IPS DF 6.9 (cell line): Measurements from ENCODE around the gene SCGB2B2.
A peak's percentile ranks its signal among the peaks of the same experiment; 100 is the strongest.
"Not testable (repeated sequence)": the region's sequence is repeated elsewhere in the genome, so short reads cannot be mapped to it uniquely, and the experiment has no call there.

ENCODE experiments used
- DNase-seq: peaks from one replicate; pipeline ENCODE4 v3.0.0-alpha.2; 2013; ENCODE audit warnings: low read depth, low spot score
- H3K27ac ChIP-seq: one replicate; pipeline ENCODE4 v1.5.1; 2013; ENCODE audit warnings: low read length, control low read depth
- H3K27me3 ChIP-seq: 2 replicates; pipeline ENCODE4 v1.6.1; 2013; ENCODE audit warnings: mild to moderate bottlenecking, low read length; ENCODE audit not compliant: control insufficient read depth, insufficient read depth
- H3K36me3 ChIP-seq: 2 replicates; pipeline ENCODE4 v1.6.1; 2013; ENCODE audit warnings: low read length; ENCODE audit not compliant: control insufficient read depth, insufficient read depth
- H3K4me1 ChIP-seq: 2 replicates; pipeline ENCODE4 v1.6.1; 2013; ENCODE audit warnings: low read length; ENCODE audit not compliant: control insufficient read depth, insufficient read depth
- H3K4me3 ChIP-seq: 2 replicates; pipeline ENCODE4 v1.5.1; 2013; ENCODE audit warnings: mild to moderate bottlenecking, low read length
- H3K9me3 ChIP-seq: 2 replicates; pipeline ENCODE4 v1.6.1; 2013; ENCODE audit warnings: low read length, inconsistent platforms; ENCODE audit not compliant: control insufficient read depth, insufficient read depth
- WGBS: extraction: QIAGEN DNeasy Blood & Tissue Kit; methylation state at CpG from one replicate; pipeline ENCODE4 v1.1.7; 2013; ENCODE audit warnings: mixed read lengths, missing lambda C conversion rate; ENCODE audit not compliant: insufficient read length, insufficient coverage; 5-methylcytosine and 5-hydroxymethylcytosine counted together

The SCGB2B2 gene

DNA sequence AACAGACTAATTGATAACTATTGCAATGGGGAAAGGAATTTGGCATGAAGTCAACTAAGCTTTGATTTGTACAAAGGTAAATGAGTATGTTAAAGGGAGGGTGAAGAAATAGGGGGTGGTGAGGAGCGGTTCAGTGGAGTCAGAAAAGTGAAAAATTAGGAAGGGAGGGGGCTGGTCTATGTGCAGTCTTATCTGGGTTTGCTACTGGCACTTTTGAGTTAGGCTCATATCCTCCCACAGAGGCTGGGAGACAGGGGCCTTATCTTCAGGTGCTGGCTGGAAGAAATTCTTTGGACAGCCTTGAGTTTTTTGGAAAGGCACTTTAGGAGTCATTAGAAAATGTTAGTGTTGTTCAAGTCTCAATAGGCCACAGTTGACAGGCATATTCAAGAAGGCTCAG lies 11.6 kb upstream of the SCGB2B2 start:
- DNase-seq, result no peak
- Histone ChIP-seq H3K27ac (no peak overlapping the region), H3K36me3 (no peaks in the 10 kb centered on the region; the same call in 1 of the 2 replicates), H3K27me3 (no peaks in the 10 kb centered on the region), H3K4me1 (no peaks in the 10 kb centered on the region; the same call in 1 of the 2 replicates), H3K9me3 (no peaks in the 10 kb centered on the region), H3K4me3 (no peak overlapping the region)
- 100% methylated on average over 1 of the region's 1 CpG for WGBS

DNA sequence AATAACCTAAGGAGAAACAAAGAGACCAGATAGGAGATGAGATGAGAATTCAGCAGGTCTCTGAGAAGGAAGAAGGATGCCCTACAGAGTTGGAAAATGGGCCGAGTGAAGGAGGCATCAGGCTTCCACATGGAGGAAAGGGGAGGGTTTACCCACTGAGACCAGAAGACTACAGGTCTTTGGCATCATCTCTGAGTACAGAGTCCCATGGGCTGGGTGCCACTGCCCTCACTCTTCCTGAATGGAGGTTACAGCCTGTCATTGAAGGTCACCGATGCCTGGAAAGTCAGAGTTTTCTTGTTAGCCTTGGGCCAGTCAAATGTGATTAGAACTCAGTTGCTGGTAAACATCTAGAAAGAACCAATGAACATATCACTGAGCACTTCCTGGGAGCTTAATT lies 10.4 kb upstream of the SCGB2B2 start:
- H3K27ac ChIP-seq, result no peak overlapping the region
- H3K36me3 ChIP-seq, result no peaks in the 10 kb centered on the region; the same call in 1 of the 2 replicates
- no peak for DNase-seq
- H3K4me1 ChIP-seq, result no peaks in the 10 kb centered on the region; the same call in 1 of the 2 replicates
- no CpG with 5 or more reads among the region's 2 CpGs for WGBS
- no peak overlapping the region for H3K4me3 ChIP-seq
- H3K9me3 ChIP-seq, result no peaks in the 10 kb centered on the region
- no peaks in the 10 kb centered on the region for H3K27me3 ChIP-seq

DNA sequence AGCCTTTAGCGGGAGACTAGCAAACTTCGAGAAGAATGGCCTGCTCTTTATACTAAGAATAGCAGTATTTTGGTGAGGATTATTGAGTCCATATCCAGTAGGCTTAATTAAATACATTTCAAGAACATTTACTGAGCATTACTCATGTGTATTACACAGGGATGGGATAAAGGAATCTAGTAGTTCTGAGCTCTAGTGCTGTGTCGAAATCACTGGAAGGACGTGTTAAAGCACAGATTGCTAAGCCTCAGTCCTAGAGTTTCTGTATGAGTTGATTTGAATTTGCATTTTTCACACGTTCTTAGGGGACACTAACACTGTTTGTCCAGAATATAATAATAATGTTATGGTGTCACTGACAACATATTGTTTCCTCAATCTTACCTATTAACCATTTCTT lies 9.5 kb upstream of the SCGB2B2 start:
- no peaks in the 10 kb centered on the region for H3K27me3 ChIP-seq
- no peaks in the 10 kb centered on the region; the same call in 1 of the 2 replicates for H3K4me1 ChIP-seq
- no peaks in the 10 kb centered on the region for H3K9me3 ChIP-seq
- H3K36me3 ChIP-seq, result no peaks in the 10 kb centered on the region; the same call in 1 of the 2 replicates
- no CpG with 5 or more reads among the region's 5 CpGs for WGBS
- no peak overlapping the region for H3K27ac ChIP-seq
- DNase-seq, result no peak
- H3K4me3 ChIP-seq, result no peak overlapping the region

- DNase-seq, H3K36me3 ChIP-seq, H3K4me3 ChIP-seq, H3K27ac ChIP-seq, H3K9me3 ChIP-seq, H3K4me1 ChIP-seq, H3K27me3 ChIP-seq: not testable (repeated sequence)
- WGBS, result no CpG with 5 or more reads among the region's 5 CpGs
Measured at GRCh38 chr19:34685266-34685665, 8.3 kb upstream of the SCGB2B2 start.

GRCh38 chr19:34681478-34681877 lies 4.5 kb upstream of the SCGB2B2 start:
- H3K27ac ChIP-seq, result no peak overlapping the region
- WGBS, result no CpG with 5 or more reads among the region's 9 CpGs
- no peaks in the 10 kb centered on the region; the same call in 1 of the 2 replicates for H3K36me3 ChIP-seq
- no peaks in the 10 kb centered on the region for H3K27me3 ChIP-seq
- no peak overlapping the region for H3K4me3 ChIP-seq
- no peaks in the 10 kb centered on the region for H3K9me3 ChIP-seq
- DNase-seq, result no peak
- H3K4me1 ChIP-seq, result no peaks in the 10 kb centered on the region

- Histone ChIP-seq H3K4me1 (no peaks in the 10 kb centered on the region), H3K27me3 (no peaks in the 10 kb centered on the region), H3K27ac (no peak overlapping the region), H3K4me3 (peak overlapping the region; percentile 85; the same call in 1 of the 2 replicates), H3K36me3 (no peaks in the 10 kb centered on the region; the same call in 1 of the 2 replicates), H3K9me3 (no peaks in the 10 kb centered on the region)
- DNase-seq, result no peak
- no CpG with 5 or more reads among the region's 10 CpGs for WGBS
Measured at GRCh38 chr19:34678421-34678820, 1.5 kb upstream of the SCGB2B2 start.

DNA sequence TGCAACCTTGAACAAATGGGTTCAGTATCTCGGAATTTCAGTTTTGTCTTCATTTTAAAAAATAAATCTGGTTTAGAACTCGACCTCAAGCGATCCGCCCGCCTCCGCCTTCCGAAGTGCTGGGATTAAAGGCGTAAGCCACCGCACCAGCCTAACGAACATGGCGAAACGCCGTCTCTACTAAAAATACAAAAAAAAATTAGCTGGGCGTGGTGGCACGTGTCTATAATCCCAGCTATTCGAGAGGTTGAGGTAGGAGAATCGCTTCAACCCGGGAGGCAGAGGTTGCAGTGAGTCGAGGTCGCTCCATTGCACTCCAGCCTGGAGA lies 1.1 kb upstream of the SCGB2B2 start:
- Histone ChIP-seq H3K36me3 (no peaks in the 10 kb centered on the region; the same call in 1 of the 2 replicates), H3K27me3 (no peaks in the 10 kb centered on the region), H3K27ac (no peak overlapping the region), H3K4me1 (no peaks in the 10 kb centered on the region), H3K9me3 (no peaks in the 10 kb centered on the region), H3K4me3 (peak overlapping the region; percentile 85; the same call in 1 of the 2 replicates)
- no peak for DNase-seq
- no CpG with 5 or more reads among the region's 20 CpGs for WGBS

GRCh38 chr19:34677386-34678084 lies 576 bp upstream of the SCGB2B2 start, which contains the start of gene ZNF302:
ZNF302 (plus strand) TSS chr19:34677678; CDS start chr19:34678805, 1,127 bp downstream.
- no CpG with 5 or more reads among the region's 74 CpGs for WGBS
- H3K27ac ChIP-seq, result no peak within 1 kb of the TSS

DNA sequence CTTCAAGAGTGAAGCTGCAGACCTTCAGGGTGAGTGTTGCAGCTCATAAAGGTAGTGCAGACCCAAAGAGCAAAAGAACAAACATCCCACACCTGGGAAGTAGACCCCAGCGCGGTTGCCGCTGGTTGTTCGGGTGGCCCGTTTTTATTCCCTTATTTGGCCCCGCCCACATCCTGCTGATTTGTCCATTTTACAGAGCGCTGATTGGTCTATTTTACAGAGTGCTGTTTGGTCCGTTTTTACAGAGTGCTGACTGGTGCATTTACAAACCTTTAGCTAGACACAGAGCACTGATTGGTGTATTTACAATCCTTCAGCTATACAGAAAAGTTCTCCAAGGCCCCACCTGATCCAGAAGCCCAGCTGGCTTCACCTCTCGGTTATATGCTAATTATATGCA lies 1.0 kb downstream of the SCGB2B2 start:
- WGBS, result no CpG with 5 or more reads among the region's 9 CpGs
- Histone ChIP-seq H3K4me1 (no peaks in the 10 kb centered on the region), H3K36me3 (no peaks in the 10 kb centered on the region), H3K27me3 (no peaks in the 10 kb centered on the region), H3K4me3 (no peak overlapping the region), H3K9me3 (no peaks in the 10 kb centered on the region), H3K27ac (no peak overlapping the region)
- DNase-seq, result no peak

More at GRCh38 chr19:34677386-34678084, 576 bp upstream of the SCGB2B2 start, which contains the start of gene ZNF302:
- DNase-seq, result peak; percentile 89
- Histone ChIP-seq H3K36me3 (no peaks in the 10 kb centered on the region), H3K4me3 (peak within 1 kb of the TSS; percentile 85; the same call in 1 of the 2 replicates), H3K27me3 (no peaks in the 10 kb centered on the region), H3K9me3 (no peaks in the 10 kb centered on the region), H3K4me1 (no peaks in the 10 kb centered on the region)

- DNase-seq, result no peak
- H3K27me3 ChIP-seq, result no peaks in the 10 kb centered on the region
- no peaks in the 10 kb centered on the region for H3K4me1 ChIP-seq
- no peak overlapping the region for H3K4me3 ChIP-seq
- H3K36me3 ChIP-seq, result no peaks in the 10 kb centered on the region
- H3K9me3 ChIP-seq, result no peaks in the 10 kb centered on the region
- H3K27ac ChIP-seq, result no peak overlapping the region
- no CpG with 5 or more reads among the region's 3 CpGs for WGBS
Measured at GRCh38 chr19:34675250-34675649, 1.7 kb downstream of the SCGB2B2 start.

GRCh38 chr19:34673590-34673989 lies 3.4 kb downstream of the SCGB2B2 start:
- no peaks in the 10 kb centered on the region for H3K4me1 ChIP-seq
- no peaks in the 10 kb centered on the region for H3K9me3 ChIP-seq
- no peak overlapping the region for H3K27ac ChIP-seq
- H3K36me3 ChIP-seq, result no peaks in the 10 kb centered on the region
- H3K4me3 ChIP-seq, result no peak overlapping the region
- DNase-seq, result no peak
- H3K27me3 ChIP-seq, result no peaks in the 10 kb centered on the region
- no CpG with 5 or more reads among the region's 3 CpGs for WGBS
